Natural killer cell (primary cell): Measurements from ENCODE around the gene OR10A2. TPM values are rescaled to one million over a fixed set of nuclear protein-coding genes. Genes with fewer than 3 reads are reported as not detected.

Experiments used
- ATAC-seq, 3 donors: fragments of 150-1000 bp in 2 of 3; fragments of 200-7000 bp in 1 of 3; cut with Tn5 transposase; 1 replicate in 1 of 3; 2 replicates in 2 of 3; pipeline ENCODE4 v1.10.0; 2021; ENCODE audit warnings: mild to moderate bottlenecking in 2 of 3, moderate library complexity in 2 of 3
- DNase-seq, 2 donors: peaks; one replicate each; pipeline versions ENCODE4 v3.0.0 to v3.0.0-alpha.2; 2013 to 2021; ENCODE audit warnings: mixed read lengths in 1 of 2
- H3K27ac ChIP-seq: one replicate; pipeline ENCODE4 v1.5.1; 2013; ENCODE audit warnings: mild to moderate bottlenecking, low read length
- H3K27me3 ChIP-seq: one replicate; pipeline ENCODE4 v1.6.1; 2013; ENCODE audit warnings: low read length; ENCODE audit not compliant: control insufficient read depth, insufficient read depth
- H3K36me3 ChIP-seq: one replicate; pipeline ENCODE4 v1.6.1; 2013; ENCODE audit warnings: low read length; ENCODE audit not compliant: control insufficient read depth, insufficient read depth
- H3K4me1 ChIP-seq: one replicate; pipeline ENCODE4 v1.6.1; 2013; ENCODE audit warnings: low read length; ENCODE audit not compliant: control insufficient read depth, insufficient read depth
- H3K4me3 ChIP-seq: one replicate; pipeline ENCODE4 v1.5.1; 2013; ENCODE audit warnings: low read length
- H3K9me3 ChIP-seq: one replicate; pipeline ENCODE4 v1.6.1; 2013; ENCODE audit warnings: low read length; ENCODE audit not compliant: control insufficient read depth, insufficient read depth
- H3K27ac Mint-ChIP-seq, 2 donors: one replicate each; pipeline ENCODE4 v1.8.0; 2022; ENCODE audit warnings: mild to moderate bottlenecking in 2 of 2, mixed read lengths in 2 of 2, moderate library complexity in 1 of 2
- H3K27me3 Mint-ChIP-seq, 2 donors: one replicate each; pipeline ENCODE4 v1.8.0; 2022; ENCODE audit warnings: low read depth in 2 of 2, mixed read lengths in 2 of 2
- H3K36me3 Mint-ChIP-seq: one replicate; pipeline ENCODE4 v1.8.0; 2022; ENCODE audit warnings: mixed read lengths
- H3K4me1 Mint-ChIP-seq, 2 donors: one replicate each; pipeline ENCODE4 v1.8.0; 2022; ENCODE audit warnings: mixed read lengths in 2 of 2
- H3K4me3 Mint-ChIP-seq: one replicate; pipeline ENCODE4 v1.8.0; 2022; ENCODE audit warnings: mild to moderate bottlenecking, moderate library complexity, mixed read lengths
- H3K9me3 Mint-ChIP-seq, 2 donors: one replicate each; pipeline ENCODE4 v1.8.0; 2022; ENCODE audit warnings: mixed read lengths in 2 of 2
- CTCF ChIP-seq: fragments of 200-600 bp; IDR thresholded peaks from one replicate; pipeline ENCODE4 v1.8.0; 2022; ENCODE audit warnings: antibody characterized with exemption
- WGBS: methylation state at CpG from one replicate; pipeline ENCODE4 v1.1.7; 2013; ENCODE audit warnings: missing lambda C conversion rate; ENCODE audit not compliant: insufficient coverage; 5-methylcytosine and 5-hydroxymethylcytosine counted together
- intact Hi-C: fragments of 100-400 bp; cut with micrococcal nuclease; formaldehyde crosslinking; loops from one replicate; pipeline ENCODE4 v1.14.2; 2022
- total RNA-seq, 4 donors: library from RNA; stranded (reverse); fragments of 120-200 nt in 1 of 4; gene quantifications; one replicate each; pipeline versions ENCODE4 v1.2.3 to v1.2.4, GENCODE V29; 2013 to 2022

The OR10A2 gene
- total RNA-seq, 3 donors from 2014 or later (not counting 1 experiment from before 2014, with no cell fraction given) = 0.05 TPM; not detected in 2

GRCh38 chr11:6888830-6889229 is 26.0 kb downstream of the OR10A2 start:
- Mint-ChIP-seq H3K9me3 (no peaks in the 10 kb centered on the region), H3K27me3 (peaks cover 7 to 13% of the 10 kb centered on the region in 2 donors), H3K27ac (no peak overlapping the region), H3K4me1 (no peaks in the 10 kb centered on the region), H3K4me3 (no peak overlapping the region), H3K36me3 (no peaks in the 10 kb centered on the region)
- no peak for DNase-seq
- H3K4me1 ChIP-seq = no peaks in the 10 kb centered on the region
- no peak overlapping the region for H3K27ac ChIP-seq
- no peak overlapping the region for H3K4me3 ChIP-seq
- TF ChIP-seq CTCF = no peak
- no peaks in the 10 kb centered on the region for H3K36me3 ChIP-seq
- peaks cover 2% of the 10 kb centered on the region for H3K27me3 ChIP-seq
- no peaks in the 10 kb centered on the region for H3K9me3 ChIP-seq
- no peak for ATAC-seq
- WGBS = 82% methylated on average over 4 of the region's 4 CpGs
- intact Hi-C loops = no loop called here

GRCh38 chr11:6889835-6890234 is 27.0 kb downstream of the OR10A2 start:
- no peak for DNase-seq
- Mint-ChIP-seq H3K27ac (no peak overlapping the region), H3K4me3 (no peak overlapping the region), H3K4me1 (no peaks in the 10 kb centered on the region), H3K9me3 (no peaks in the 10 kb centered on the region), H3K36me3 (no peaks in the 10 kb centered on the region), H3K27me3 (peaks cover 4 to 13% of the 10 kb centered on the region in 2 donors)
- Histone ChIP-seq H3K9me3 (no peaks in the 10 kb centered on the region), H3K4me3 (no peak overlapping the region), H3K27me3 (peaks cover 2% of the 10 kb centered on the region), H3K27ac (no peak overlapping the region), H3K36me3 (no peaks in the 10 kb centered on the region), H3K4me1 (no peaks in the 10 kb centered on the region)
- WGBS = 83% methylated on average over 1 of the region's 1 CpG
- intact Hi-C loops = no loop called here
- no peak for ATAC-seq
- TF ChIP-seq CTCF = no peak

- Mint-ChIP-seq H3K9me3 (no peaks in the 10 kb centered on the region), H3K4me3 (no peak within 1 kb of the TSS), H3K36me3 (no peaks in the 10 kb centered on the region), H3K4me1 (peaks cover 0 to 7% of the 10 kb centered on the region in 2 donors), H3K27me3 (peaks cover 7 to 13% of the 10 kb centered on the region in 2 donors), H3K27ac (no peak within 1 kb of the TSS)
- no peak for TF ChIP-seq CTCF
- no peaks in the 10 kb centered on the region for H3K36me3 ChIP-seq
- intact Hi-C loops = no loop called here
- peaks cover 2% of the 10 kb centered on the region for H3K27me3 ChIP-seq
- no peak within 1 kb of the TSS for H3K27ac ChIP-seq
- ATAC-seq = no peak
- WGBS = 91% methylated on average over 2 of the region's 2 CpGs
- H3K4me3 ChIP-seq = no peak within 1 kb of the TSS
- DNase-seq = no peak
- no peaks in the 10 kb centered on the region for H3K9me3 ChIP-seq
- H3K4me1 ChIP-seq = no peaks in the 10 kb centered on the region
Observed at GRCh38 chr11:6892400-6892799, 29.5 kb downstream of the OR10A2 start, which contains the start of gene OR2D2. Gene OR2D2, minus strand, starts transcription at chr11:6892500. Its CDS starts 0 bp downstream, at chr11:6892500.

GRCh38 chr11:6894097-6894496 is 31.2 kb downstream of the OR10A2 start:
- Mint-ChIP-seq H3K36me3 (no peaks in the 10 kb centered on the region), H3K4me3 (no peak overlapping the region), H3K27ac (no peak overlapping the region), H3K4me1 (peaks cover 0 to 7% of the 10 kb centered on the region in 2 donors), H3K9me3 (no peaks in the 10 kb centered on the region), H3K27me3 (peaks cover 12 to 21% of the 10 kb centered on the region in 2 donors)
- intact Hi-C loops = no loop called here
- Histone ChIP-seq H3K4me1 (no peaks in the 10 kb centered on the region), H3K27ac (no peak overlapping the region), H3K4me3 (no peak overlapping the region), H3K27me3 (peaks cover 2% of the 10 kb centered on the region), H3K36me3 (no peaks in the 10 kb centered on the region), H3K9me3 (no peaks in the 10 kb centered on the region)
- no peak for TF ChIP-seq CTCF
- ATAC-seq (no peak), DNase-seq (no peak)
